Measurements from ENCODE around the gene GTSE1. TPM values are rescaled to one million over a fixed set of nuclear protein-coding genes. Genes with fewer than 3 reads are reported as not detected.

The GTSE1 gene
- total RNA-seq, 2 donors from 2014 or later, result 39.5 to 59.5 TPM

DNA sequence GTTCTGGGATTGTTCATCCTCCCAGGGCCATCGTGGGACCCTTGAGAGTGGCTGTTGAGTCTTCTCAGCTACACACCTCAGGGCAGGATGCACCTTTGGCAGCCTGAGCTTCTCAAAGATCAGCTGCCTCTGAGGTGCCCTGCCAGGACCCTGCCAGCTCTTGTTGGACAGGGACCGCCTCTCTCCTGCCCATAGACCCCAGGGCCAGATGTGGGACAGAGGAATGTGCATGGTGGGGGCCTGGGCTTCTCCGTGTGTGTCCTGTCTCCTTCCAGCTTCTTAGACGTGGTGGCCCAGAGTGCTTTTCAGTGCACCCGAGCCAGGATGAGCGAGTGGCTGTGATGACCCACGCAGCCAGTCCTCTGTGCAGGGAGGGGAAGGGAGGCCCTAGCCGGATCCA lies 32.9 kb downstream of the GTSE1 start:
- Histone ChIP-seq H3K36me3 (ENCODE audit: control insufficient read depth, insufficient read depth, low read length) (peaks cover 52% of the 10 kb centered on the region), H3K27ac (ENCODE audit: low read depth, low read length) (no peak overlapping the region), H3K27me3 (ENCODE audit: control insufficient read depth, insufficient read depth, low read length, poor library complexity, severe bottlenecking) (no peaks in the 10 kb centered on the region), H3K9ac (ENCODE audit: extremely low read depth, low read length, poor library complexity, severe bottlenecking) (no peak overlapping the region), H3K9me3 (ENCODE audit: control insufficient read depth, low read length) (no peaks in the 10 kb centered on the region), H3K4me1 (ENCODE audit: control insufficient read depth, insufficient read depth, low read length) (peaks cover 5% of the 10 kb centered on the region), H3K4me3 (ENCODE audit: low read length) (no peak overlapping the region)
- WGBS, 2 experiments (ENCODE audit: insufficient coverage in 1 of 2, insufficient read length in 1 of 2), result 88 to 98% methylated on average over 2 to 7 of the region's 8 CpGs
- no peaks in the 10 kb centered on the region for H3K27me3 Mint-ChIP-seq (ENCODE audit: insufficient read depth)
- no peak overlapping the region for H3K27ac Mint-ChIP-seq
- peaks cover 29% of the 10 kb centered on the region for H3K4me1 Mint-ChIP-seq
- H3K4me3 Mint-ChIP-seq, result no peak overlapping the region
- no peaks in the 10 kb centered on the region for H3K9me3 Mint-ChIP-seq
- peaks cover 37% of the 10 kb centered on the region for H3K36me3 Mint-ChIP-seq (ENCODE audit: low read depth)
- TF ChIP-seq CTCF (conservative IDR thresholded peaks at IDR 0.05), result no peak
- DNase-seq, result no peak

GRCh38 chr22:46330426-46330825 lies 33.8 kb downstream of the GTSE1 start:
- TF ChIP-seq CTCF (conservative IDR thresholded peaks at IDR 0.05), result no peak
- 100% methylated on average over 4 of the region's 4 CpGs; no CpG with 5 or more reads in 1 of the 2 experiments for WGBS, 2 experiments (ENCODE audit: insufficient coverage in 1 of 2, insufficient read length in 1 of 2)
- H3K9me3 Mint-ChIP-seq, result no peaks in the 10 kb centered on the region

DNA sequence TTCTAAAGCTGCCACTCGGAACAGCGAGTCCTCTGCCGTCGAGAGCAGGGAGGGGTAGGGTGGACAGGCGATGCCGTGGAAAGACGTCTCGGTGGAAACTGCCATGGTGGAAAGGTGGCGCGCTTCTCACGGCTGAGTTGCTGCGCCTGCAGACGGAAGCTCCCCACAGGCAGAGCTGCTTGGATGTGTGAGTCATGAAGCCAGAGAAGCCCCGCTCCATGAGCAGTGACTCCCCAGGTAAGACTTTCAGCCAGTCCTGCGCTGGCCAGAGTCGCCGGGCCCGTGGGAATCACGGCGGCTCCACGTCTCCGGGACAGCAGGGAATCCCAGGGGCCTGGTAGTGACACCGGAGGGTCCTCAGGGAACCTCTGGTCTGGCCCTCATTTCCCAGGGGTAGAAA lies 34.8 kb downstream of the GTSE1 start:
- Histone ChIP-seq H3K4me3 (ENCODE audit: low read length) (no peak overlapping the region), H3K4me1 (ENCODE audit: control insufficient read depth, insufficient read depth, low read length) (peaks cover 5% of the 10 kb centered on the region), H3K9me3 (ENCODE audit: control insufficient read depth, low read length) (no peaks in the 10 kb centered on the region), H3K36me3 (ENCODE audit: control insufficient read depth, insufficient read depth, low read length) (peaks cover 36% of the 10 kb centered on the region), H3K27me3 (ENCODE audit: control insufficient read depth, insufficient read depth, low read length, poor library complexity, severe bottlenecking) (no peaks in the 10 kb centered on the region), H3K27ac (ENCODE audit: low read depth, low read length) (no peak overlapping the region), H3K9ac (ENCODE audit: extremely low read depth, low read length, poor library complexity, severe bottlenecking) (no peak overlapping the region)
- peak overlapping the region; percentile 95 for H3K27ac Mint-ChIP-seq
- H3K27me3 Mint-ChIP-seq (ENCODE audit: insufficient read depth), result no peaks in the 10 kb centered on the region
- H3K4me3 Mint-ChIP-seq, result no peak overlapping the region
- DNase-seq, result no peak
- WGBS, 2 experiments (ENCODE audit: insufficient coverage in 1 of 2, insufficient read length in 1 of 2), result 94 to 95% methylated on average over 14 to 23 of the region's 23 CpGs
- no peaks in the 10 kb centered on the region for H3K9me3 Mint-ChIP-seq
- H3K4me1 Mint-ChIP-seq, result peaks cover 35% of the 10 kb centered on the region
- peaks cover 20% of the 10 kb centered on the region for H3K36me3 Mint-ChIP-seq (ENCODE audit: low read depth)
- TF ChIP-seq CTCF (conservative IDR thresholded peaks at IDR 0.05), result no peak

More at GRCh38 chr22:46330426-46330825, 33.8 kb downstream of the GTSE1 start:
- Mint-ChIP-seq H3K27ac (no peak overlapping the region), H3K4me1 (peaks cover 32% of the 10 kb centered on the region), H3K36me3 (ENCODE audit: low read depth) (peaks cover 31% of the 10 kb centered on the region), H3K4me3 (no peak overlapping the region), H3K27me3 (ENCODE audit: insufficient read depth) (no peaks in the 10 kb centered on the region)
- no peak overlapping the region for H3K4me3 ChIP-seq (ENCODE audit: low read length)
- peaks cover 47% of the 10 kb centered on the region for H3K36me3 ChIP-seq (ENCODE audit: control insufficient read depth, insufficient read depth, low read length)
- H3K27me3 ChIP-seq (ENCODE audit: control insufficient read depth, insufficient read depth, low read length, poor library complexity, severe bottlenecking), result no peaks in the 10 kb centered on the region
- no peak for DNase-seq
- H3K27ac ChIP-seq (ENCODE audit: low read depth, low read length), result no peak overlapping the region
- H3K9ac ChIP-seq (ENCODE audit: extremely low read depth, low read length, poor library complexity, severe bottlenecking), result no peak overlapping the region
- H3K9me3 ChIP-seq (ENCODE audit: control insufficient read depth, low read length), result no peaks in the 10 kb centered on the region
- peaks cover 5% of the 10 kb centered on the region for H3K4me1 ChIP-seq (ENCODE audit: control insufficient read depth, insufficient read depth, low read length)

Measured in endodermal cell (in vitro differentiated cells).